ENCODE data around the gene DCXR.

DCXR gene

GRCh38 chr17:82047914-82048570, 10.5 kb upstream of the DCXR start:
- TF ChIP-seq GATA3 (IDR thresholded peaks at IDR 0.05; ENCODE audit: low read depth, low read length) (no peak), GATA2 (IDR thresholded peaks at IDR 0.05; ENCODE audit: low read depth, low read length) (no peak)

GRCh38 chr17:82047379-82047778, 9.9 kb upstream of the DCXR start:
- TF ChIP-seq GATA2 (IDR thresholded peaks at IDR 0.05; ENCODE audit: low read depth, low read length) = no peak
- no peak for TF ChIP-seq GATA3 (IDR thresholded peaks at IDR 0.05; ENCODE audit: low read depth, low read length)

GRCh38 chr17:82046903-82047302, 9.4 kb upstream of the DCXR start:
- TF ChIP-seq GATA3 (IDR thresholded peaks at IDR 0.05; ENCODE audit: low read depth, low read length) = no peak
- no peak for TF ChIP-seq GATA2 (IDR thresholded peaks at IDR 0.05; ENCODE audit: low read depth, low read length)

- no peak for TF ChIP-seq GATA3 (IDR thresholded peaks at IDR 0.05; ENCODE audit: low read depth, low read length)
- no peak for TF ChIP-seq GATA2 (IDR thresholded peaks at IDR 0.05; ENCODE audit: low read depth, low read length)
Measured at GRCh38 chr17:82045936-82046484, 8.5 kb upstream of the DCXR start.

GRCh38 chr17:82043507-82043906, 6.0 kb upstream of the DCXR start:
- no peak for TF ChIP-seq GATA3 (IDR thresholded peaks at IDR 0.05; ENCODE audit: low read depth, low read length)
- TF ChIP-seq GATA2 (IDR thresholded peaks at IDR 0.05; ENCODE audit: low read depth, low read length) = no peak

- TF ChIP-seq GATA2 (IDR thresholded peaks at IDR 0.05; ENCODE audit: low read depth, low read length) (no peak), GATA3 (IDR thresholded peaks at IDR 0.05; ENCODE audit: low read depth, low read length) (no peak)
Measured at GRCh38 chr17:82042649-82043048, 5.2 kb upstream of the DCXR start.

GRCh38 chr17:82041144-82041814, 3.8 kb upstream of the DCXR start:
- TF ChIP-seq GATA2 (IDR thresholded peaks at IDR 0.05; ENCODE audit: low read depth, low read length) (no peak), GATA3 (IDR thresholded peaks at IDR 0.05; ENCODE audit: low read depth, low read length) (no peak)

- TF ChIP-seq GATA2 (IDR thresholded peaks at IDR 0.05; ENCODE audit: low read depth, low read length) = no peak
- TF ChIP-seq GATA3 (IDR thresholded peaks at IDR 0.05; ENCODE audit: low read depth, low read length) = no peak
Measured at GRCh38 chr17:82039695-82040299, 2.3 kb upstream of the DCXR start.

GRCh38 chr17:82037889-82038195, 345 bp upstream of the DCXR start:
- no peak for TF ChIP-seq GATA2 (IDR thresholded peaks at IDR 0.05; ENCODE audit: low read depth, low read length)
- no peak for TF ChIP-seq GATA3 (IDR thresholded peaks at IDR 0.05; ENCODE audit: low read depth, low read length)

GRCh38 chr17:82036634-82037091, 834 bp downstream of the DCXR start:
- TF ChIP-seq GATA2 (IDR thresholded peaks at IDR 0.05; ENCODE audit: low read depth, low read length) (no peak), GATA3 (IDR thresholded peaks at IDR 0.05; ENCODE audit: low read depth, low read length) (no peak)

GRCh38 chr17:82035956-82036633, 1.4 kb downstream of the DCXR start:
- no peak for TF ChIP-seq GATA2 (IDR thresholded peaks at IDR 0.05; ENCODE audit: low read depth, low read length)
- TF ChIP-seq GATA3 (IDR thresholded peaks at IDR 0.05; ENCODE audit: low read depth, low read length) = no peak

- no peak for TF ChIP-seq GATA2 (IDR thresholded peaks at IDR 0.05; ENCODE audit: low read depth, low read length)
Measured at GRCh38 chr17:82035488-82035887, 2.0 kb downstream of the DCXR start.

- no peak for TF ChIP-seq GATA2 (IDR thresholded peaks at IDR 0.05; ENCODE audit: low read depth, low read length)
- TF ChIP-seq GATA3 (IDR thresholded peaks at IDR 0.05; ENCODE audit: low read depth, low read length) = no peak
Measured at GRCh38 chr17:82034371-82035011, 3.0 kb downstream of the DCXR start.
